ENCODE measurements around the gene PDC.
"Not testable (repeated sequence)": the region's sequence is repeated elsewhere in the genome, so short reads cannot be mapped to it uniquely, and the experiment has no call there.

The PDC gene

GRCh38 chr1:186463511-186463910 lies 2.6 kb upstream of the PDC start:
- no peak overlapping the region for H3K27ac ChIP-seq (ENCODE audit: low read depth, low read length)
- no peak overlapping the region for H3K9ac ChIP-seq (ENCODE audit: low read length)
- no peaks in the 10 kb centered on the region for H3K27me3 ChIP-seq (ENCODE audit: control insufficient read depth, insufficient read depth, low read length)
- no peaks in the 10 kb centered on the region for H3K36me3 ChIP-seq (ENCODE audit: control insufficient read depth, insufficient read depth, low read length)
- H3K4me3 ChIP-seq (ENCODE audit: low read length): no peak overlapping the region
- H3K4me1 ChIP-seq (ENCODE audit: control insufficient read depth, insufficient read depth, low read length): no peaks in the 10 kb centered on the region

- not testable (repeated sequence) for H3K9ac ChIP-seq (ENCODE audit: low read length); H3K4me1 ChIP-seq (ENCODE audit: control insufficient read depth, insufficient read depth, low read length); H3K4me3 ChIP-seq (ENCODE audit: low read length); H3K27me3 ChIP-seq (ENCODE audit: control insufficient read depth, insufficient read depth, low read length); H3K27ac ChIP-seq (ENCODE audit: low read depth, low read length); H3K36me3 ChIP-seq (ENCODE audit: control insufficient read depth, insufficient read depth, low read length)
Measured at GRCh38 chr1:186459161-186459560, 1.8 kb downstream of the PDC start.

- Histone ChIP-seq H3K4me1 (ENCODE audit: control insufficient read depth, insufficient read depth, low read length) (no peaks in the 10 kb centered on the region), H3K27me3 (ENCODE audit: control insufficient read depth, insufficient read depth, low read length) (no peaks in the 10 kb centered on the region)
Measured at GRCh38 chr1:186456729-186457255, 4.1 kb downstream of the PDC start.

GRCh38 chr1:186454981-186455380 lies 5.9 kb downstream of the PDC start:
- H3K4me3 ChIP-seq (ENCODE audit: low read length): no peak overlapping the region

More at GRCh38 chr1:186456729-186457255, 4.1 kb downstream of the PDC start:
- no peak overlapping the region for H3K9ac ChIP-seq (ENCODE audit: low read length)
- no peaks in the 10 kb centered on the region for H3K36me3 ChIP-seq (ENCODE audit: control insufficient read depth, insufficient read depth, low read length)
- H3K27ac ChIP-seq (ENCODE audit: low read depth, low read length): no peak overlapping the region
- no peak overlapping the region for H3K4me3 ChIP-seq (ENCODE audit: low read length)

GRCh38 chr1:186446152-186446551 lies 14.8 kb downstream of the PDC start:
- H3K4me3 ChIP-seq (ENCODE audit: low read length): no peak overlapping the region
- H3K27me3 ChIP-seq (ENCODE audit: control insufficient read depth, insufficient read depth, low read length): no peaks in the 10 kb centered on the region
- no peaks in the 10 kb centered on the region for H3K4me1 ChIP-seq (ENCODE audit: control insufficient read depth, insufficient read depth, low read length)
- H3K36me3 ChIP-seq (ENCODE audit: control insufficient read depth, insufficient read depth, low read length): no peaks in the 10 kb centered on the region
- no peak overlapping the region for H3K9ac ChIP-seq (ENCODE audit: low read length)
- H3K27ac ChIP-seq (ENCODE audit: low read depth, low read length): no peak overlapping the region

More at GRCh38 chr1:186454981-186455380, 5.9 kb downstream of the PDC start:
- H3K4me1 ChIP-seq (ENCODE audit: control insufficient read depth, insufficient read depth, low read length): no peaks in the 10 kb centered on the region
- no peak overlapping the region for H3K27ac ChIP-seq (ENCODE audit: low read depth, low read length)
- no peaks in the 10 kb centered on the region for H3K27me3 ChIP-seq (ENCODE audit: control insufficient read depth, insufficient read depth, low read length)
- no peak overlapping the region for H3K9ac ChIP-seq (ENCODE audit: low read length)
- no peaks in the 10 kb centered on the region for H3K36me3 ChIP-seq (ENCODE audit: control insufficient read depth, insufficient read depth, low read length)

- no peaks in the 10 kb centered on the region for H3K4me1 ChIP-seq (ENCODE audit: control insufficient read depth, insufficient read depth, low read length)
- H3K27me3 ChIP-seq (ENCODE audit: control insufficient read depth, insufficient read depth, low read length): no peaks in the 10 kb centered on the region
- H3K27ac ChIP-seq (ENCODE audit: low read depth, low read length): no peak overlapping the region
- H3K9ac ChIP-seq (ENCODE audit: low read length): no peak overlapping the region
- H3K36me3 ChIP-seq (ENCODE audit: control insufficient read depth, insufficient read depth, low read length): no peaks in the 10 kb centered on the region
- no peak overlapping the region for H3K4me3 ChIP-seq (ENCODE audit: low read length)
Measured at GRCh38 chr1:186443638-186444037, 17.3 kb downstream of the PDC start.

- Histone ChIP-seq H3K27me3 (ENCODE audit: control insufficient read depth, insufficient read depth, low read length) (no peaks in the 10 kb centered on the region), H3K27ac (ENCODE audit: low read depth, low read length) (no peak overlapping the region), H3K36me3 (ENCODE audit: control insufficient read depth, insufficient read depth, low read length) (no peaks in the 10 kb centered on the region), H3K4me1 (ENCODE audit: control insufficient read depth, insufficient read depth, low read length) (no peaks in the 10 kb centered on the region), H3K4me3 (ENCODE audit: low read length) (no peak overlapping the region), H3K9ac (ENCODE audit: low read length) (no peak overlapping the region)
Measured at GRCh38 chr1:186442651-186443375, 18.1 kb downstream of the PDC start.

- no peak overlapping the region for H3K27ac ChIP-seq (ENCODE audit: low read depth, low read length)
- no peaks in the 10 kb centered on the region for H3K36me3 ChIP-seq (ENCODE audit: control insufficient read depth, insufficient read depth, low read length)
- H3K4me3 ChIP-seq (ENCODE audit: low read length): no peak overlapping the region
- H3K9ac ChIP-seq (ENCODE audit: low read length): no peak overlapping the region
- no peaks in the 10 kb centered on the region for H3K4me1 ChIP-seq (ENCODE audit: control insufficient read depth, insufficient read depth, low read length)
- no peaks in the 10 kb centered on the region for H3K27me3 ChIP-seq (ENCODE audit: control insufficient read depth, insufficient read depth, low read length)
Measured at GRCh38 chr1:186440584-186440983, 20.3 kb downstream of the PDC start.

- Histone ChIP-seq H3K9ac (ENCODE audit: low read length) (no peak overlapping the region), H3K36me3 (ENCODE audit: control insufficient read depth, insufficient read depth, low read length) (no peaks in the 10 kb centered on the region), H3K27me3 (ENCODE audit: control insufficient read depth, insufficient read depth, low read length) (no peaks in the 10 kb centered on the region), H3K4me1 (ENCODE audit: control insufficient read depth, insufficient read depth, low read length) (no peaks in the 10 kb centered on the region), H3K27ac (ENCODE audit: low read depth, low read length) (no peak overlapping the region), H3K4me3 (ENCODE audit: low read length) (no peak overlapping the region)
Measured at GRCh38 chr1:186438567-186438966, 22.3 kb downstream of the PDC start.

- no peaks in the 10 kb centered on the region for H3K36me3 ChIP-seq (ENCODE audit: control insufficient read depth, insufficient read depth, low read length)
- no peak overlapping the region for H3K4me3 ChIP-seq (ENCODE audit: low read length)
- H3K4me1 ChIP-seq (ENCODE audit: control insufficient read depth, insufficient read depth, low read length): no peaks in the 10 kb centered on the region
- H3K9ac ChIP-seq (ENCODE audit: low read length): no peak overlapping the region
- no peak overlapping the region for H3K27ac ChIP-seq (ENCODE audit: low read depth, low read length)
- no peaks in the 10 kb centered on the region for H3K27me3 ChIP-seq (ENCODE audit: control insufficient read depth, insufficient read depth, low read length)
Measured at GRCh38 chr1:186435336-186435735, 25.6 kb downstream of the PDC start.

- Histone ChIP-seq H3K9ac (ENCODE audit: low read length) (no peak overlapping the region), H3K36me3 (ENCODE audit: control insufficient read depth, insufficient read depth, low read length) (no peaks in the 10 kb centered on the region), H3K27ac (ENCODE audit: low read depth, low read length) (no peak overlapping the region), H3K27me3 (ENCODE audit: control insufficient read depth, insufficient read depth, low read length) (no peaks in the 10 kb centered on the region), H3K4me3 (ENCODE audit: low read length) (no peak overlapping the region), H3K4me1 (ENCODE audit: control insufficient read depth, insufficient read depth, low read length) (no peaks in the 10 kb centered on the region)
Measured at GRCh38 chr1:186429017-186429416, 31.9 kb downstream of the PDC start.

GRCh38 chr1:186426118-186426517 lies 34.8 kb downstream of the PDC start:
- H3K27me3 ChIP-seq (ENCODE audit: control insufficient read depth, insufficient read depth, low read length): no peaks in the 10 kb centered on the region
- H3K9ac ChIP-seq (ENCODE audit: low read length): no peak overlapping the region
- no peaks in the 10 kb centered on the region for H3K36me3 ChIP-seq (ENCODE audit: control insufficient read depth, insufficient read depth, low read length)
- H3K27ac ChIP-seq (ENCODE audit: low read depth, low read length): no peak overlapping the region
- H3K4me1 ChIP-seq (ENCODE audit: control insufficient read depth, insufficient read depth, low read length): no peaks in the 10 kb centered on the region
- no peak overlapping the region for H3K4me3 ChIP-seq (ENCODE audit: low read length)

- peaks cover 4% of the 10 kb centered on the region for H3K36me3 ChIP-seq (ENCODE audit: control insufficient read depth, insufficient read depth, low read length)
- no peak overlapping the region for H3K27ac ChIP-seq (ENCODE audit: low read depth, low read length)
- no peaks in the 10 kb centered on the region for H3K4me1 ChIP-seq (ENCODE audit: control insufficient read depth, insufficient read depth, low read length)
- H3K9ac ChIP-seq (ENCODE audit: low read length): no peak overlapping the region
- H3K27me3 ChIP-seq (ENCODE audit: control insufficient read depth, insufficient read depth, low read length): no peaks in the 10 kb centered on the region
- H3K4me3 ChIP-seq (ENCODE audit: low read length): no peak overlapping the region
Measured at GRCh38 chr1:186424539-186424938, 36.4 kb downstream of the PDC start.

All from rectal smooth muscle tissue (tissue), 1 donor.